Fibroblast of skin of right quadriceps (primary cell): ENCODE results near the gene SHC2.
A peak's percentile ranks its signal among the peaks of the same experiment; 100 is the strongest.

Source experiments
- DNase-seq: peaks from one replicate; pipeline ENCODE4 v3.0.0-alpha.2; 2013

Gene SHC2, protein sequence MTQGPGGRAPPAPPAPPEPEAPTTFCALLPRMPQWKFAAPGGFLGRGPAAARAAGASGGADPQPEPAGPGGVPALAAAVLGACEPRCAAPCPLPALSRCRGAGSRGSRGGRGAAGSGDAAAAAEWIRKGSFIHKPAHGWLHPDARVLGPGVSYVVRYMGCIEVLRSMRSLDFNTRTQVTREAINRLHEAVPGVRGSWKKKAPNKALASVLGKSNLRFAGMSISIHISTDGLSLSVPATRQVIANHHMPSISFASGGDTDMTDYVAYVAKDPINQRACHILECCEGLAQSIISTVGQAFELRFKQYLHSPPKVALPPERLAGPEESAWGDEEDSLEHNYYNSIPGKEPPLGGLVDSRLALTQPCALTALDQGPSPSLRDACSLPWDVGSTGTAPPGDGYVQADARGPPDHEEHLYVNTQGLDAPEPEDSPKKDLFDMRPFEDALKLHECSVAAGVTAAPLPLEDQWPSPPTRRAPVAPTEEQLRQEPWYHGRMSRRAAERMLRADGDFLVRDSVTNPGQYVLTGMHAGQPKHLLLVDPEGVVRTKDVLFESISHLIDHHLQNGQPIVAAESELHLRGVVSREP

DNA sequence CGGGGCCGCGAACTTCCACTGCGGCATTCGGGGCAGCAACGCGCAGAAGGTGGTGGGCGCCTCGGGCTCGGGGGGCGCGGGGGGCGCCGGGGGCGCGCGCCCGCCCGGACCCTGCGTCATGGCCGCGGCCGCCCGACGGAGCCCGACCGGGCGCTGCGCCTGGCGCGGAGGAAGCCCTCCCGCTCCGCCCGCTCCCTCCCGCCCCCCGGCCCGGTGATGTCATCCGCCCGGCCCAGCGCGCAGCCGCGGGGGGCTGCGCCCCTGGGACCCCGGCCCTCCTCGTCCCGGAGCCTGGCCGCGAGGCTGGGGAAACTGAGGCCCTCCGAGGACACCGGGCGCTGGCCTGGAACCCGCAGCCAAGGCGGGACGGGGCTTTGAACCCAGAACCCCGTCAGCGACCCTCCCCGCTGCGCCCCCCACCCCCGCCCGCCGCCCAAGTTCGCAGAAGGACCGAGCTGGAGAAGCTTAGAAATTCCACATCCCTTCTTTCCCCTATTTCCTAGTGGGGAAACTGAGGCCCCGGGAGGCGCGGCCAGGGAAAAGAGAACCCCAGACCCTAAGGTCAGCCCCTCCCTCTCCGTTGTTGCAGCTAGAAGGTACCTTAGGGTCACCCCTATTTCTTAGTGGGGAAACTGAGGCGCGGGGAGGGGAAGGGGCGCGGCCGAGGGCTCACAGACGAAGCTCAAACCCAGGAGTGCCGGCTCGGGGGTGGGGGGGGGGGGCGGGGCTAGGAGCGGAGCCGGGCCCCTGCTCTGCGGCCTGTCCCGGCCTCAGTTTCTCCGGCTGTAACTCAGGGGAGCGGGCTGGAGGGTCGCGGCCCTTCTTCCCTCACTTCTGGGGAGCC lies at the start of gene SHC2:
SHC2 (minus strand) TSS at position 157 of the 844 bp plus-strand sequence; CDS start at position 120, 37 bp downstream.
- DNase-seq = no peak

DNA sequence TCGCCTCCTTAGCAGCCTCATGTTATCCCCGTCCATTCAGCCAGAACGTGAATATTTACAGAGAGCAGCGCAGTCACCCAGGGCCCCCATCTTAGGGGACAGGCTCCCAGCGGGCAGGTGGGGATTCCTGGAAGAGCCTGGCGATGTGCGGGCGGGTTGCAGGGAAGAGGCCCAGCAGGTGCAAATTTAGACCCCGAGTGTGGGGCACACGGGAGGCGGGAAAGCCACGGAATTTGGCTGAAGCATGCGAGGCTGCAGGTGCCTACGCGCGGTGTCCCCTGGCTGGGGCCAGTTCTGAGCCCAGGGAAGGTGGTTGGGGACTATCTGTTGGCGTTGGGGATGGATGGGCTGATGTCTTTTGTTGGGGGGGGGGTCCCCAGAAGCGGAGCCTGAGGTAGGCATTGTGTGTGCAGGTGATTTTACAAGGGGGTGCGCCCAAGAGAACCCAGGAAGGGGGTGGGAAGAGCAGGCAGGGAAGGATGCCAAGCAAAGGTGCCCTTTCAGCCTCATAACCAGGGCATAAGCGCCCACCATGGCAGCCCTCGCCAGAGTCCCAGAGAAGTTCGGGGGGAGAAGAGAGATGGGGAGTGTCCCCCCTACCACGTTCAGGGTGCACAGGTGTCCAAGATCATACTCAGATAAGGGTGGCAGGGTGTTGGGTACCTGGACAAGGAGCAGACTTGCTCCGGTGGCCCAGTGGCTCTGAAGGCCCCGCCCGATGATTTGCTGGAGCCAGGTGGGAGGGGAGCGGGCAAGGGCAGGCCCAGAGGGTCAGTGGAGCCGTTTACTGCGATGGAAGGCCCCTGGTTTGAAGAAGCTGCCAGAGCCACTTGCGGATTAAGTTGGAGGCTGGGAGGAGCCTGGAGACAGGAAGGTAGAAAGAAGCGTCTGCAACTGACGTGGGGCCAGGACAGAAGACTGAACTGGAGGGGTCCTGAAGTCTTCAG lies 47.6 kb upstream of the SHC2 start:
- no peak for DNase-seq

DNA sequence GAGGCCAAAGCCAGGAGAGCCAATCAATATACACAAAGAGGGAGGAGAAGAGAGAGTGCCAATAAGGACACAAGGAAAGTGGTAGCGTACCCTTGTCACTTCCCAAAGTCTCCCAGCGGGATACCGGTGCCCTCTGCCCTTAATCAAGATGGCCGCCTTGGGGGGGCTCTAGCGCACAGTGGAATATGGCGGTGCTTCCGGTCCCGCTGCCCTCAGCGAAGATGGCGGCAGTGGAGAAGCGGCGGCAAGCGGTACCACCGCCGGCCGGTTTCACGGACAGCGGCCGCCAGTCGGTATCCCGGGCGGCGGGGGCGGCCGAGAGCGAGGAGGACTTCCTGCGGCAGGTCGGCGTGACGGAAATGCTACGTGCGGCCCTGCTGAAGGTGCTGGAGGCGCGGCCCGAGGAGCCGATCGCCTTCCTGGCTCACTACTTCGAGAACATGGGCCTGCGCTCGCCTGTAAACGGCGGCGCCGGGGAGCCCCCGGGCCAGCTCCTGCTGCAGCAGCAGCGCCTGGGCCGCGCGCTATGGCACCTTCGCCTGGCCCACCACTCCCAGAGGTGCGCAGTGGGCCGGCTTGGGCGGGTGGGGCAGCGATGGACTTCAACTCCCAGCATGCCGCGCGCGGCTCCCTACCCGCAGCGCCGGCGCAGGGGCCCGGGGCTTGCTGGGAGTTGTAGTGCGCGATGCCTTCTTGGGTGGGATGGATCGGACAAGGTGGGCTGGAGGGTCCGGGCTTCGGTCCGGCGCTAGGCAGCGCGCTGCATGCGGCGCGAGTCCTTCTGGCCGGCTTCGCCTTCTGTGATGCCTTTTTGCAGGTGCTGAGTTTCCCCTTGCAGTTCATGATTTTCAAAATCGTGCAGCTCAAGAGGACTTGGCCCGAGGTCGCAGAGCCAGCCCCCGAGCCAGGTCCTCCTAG lies 46.7 kb upstream of the SHC2 start, which contains the start of gene TPGS1:
TPGS1 (plus strand) TSS at position 212 of the 918 bp plus-strand sequence; CDS start at position 222, 10 bp downstream.
- DNase-seq = peak; percentile 75

DNA sequence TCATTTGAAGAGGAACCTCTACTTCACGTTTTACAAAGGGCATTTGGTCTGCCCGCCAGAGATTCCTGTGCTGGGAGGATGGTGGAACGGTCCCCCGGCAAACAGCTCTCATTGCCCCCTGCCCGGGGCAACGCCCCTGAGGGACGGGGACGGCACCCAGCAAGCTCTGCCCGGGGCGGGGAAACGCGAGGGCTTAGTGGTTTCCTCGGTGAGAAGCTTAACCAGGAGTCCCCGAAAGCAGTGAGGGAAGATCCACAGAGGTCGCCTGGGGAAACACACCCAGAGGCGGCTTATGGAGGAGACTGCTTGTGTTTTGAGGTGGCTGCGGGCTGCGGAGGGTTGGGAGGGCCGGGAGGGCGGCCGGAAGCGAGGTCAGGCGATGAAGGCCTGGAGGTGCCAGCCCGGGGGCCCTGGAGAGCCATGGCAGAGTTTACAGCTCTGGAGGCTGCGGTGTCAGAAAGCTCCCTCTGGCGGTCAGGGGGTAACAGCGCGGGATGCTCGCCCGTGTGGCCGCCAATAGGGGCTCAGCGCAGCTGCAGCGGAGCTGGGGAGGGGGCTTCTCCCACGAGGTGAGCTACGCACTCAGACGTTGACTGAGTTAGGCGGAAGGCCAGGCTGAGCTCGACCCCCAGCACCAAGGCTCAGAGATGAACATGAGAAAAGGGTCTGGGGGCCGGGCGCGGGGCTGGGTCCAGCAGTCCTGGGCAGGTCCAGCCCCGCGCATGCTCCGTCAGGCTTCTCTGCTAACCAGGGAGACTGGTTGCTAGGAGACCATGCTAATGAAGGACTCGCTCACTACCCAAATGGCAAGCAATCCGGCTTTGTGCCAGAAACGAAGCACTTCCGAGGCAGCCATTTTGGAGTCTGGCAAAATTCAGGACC lies 45.8 kb upstream of the SHC2 start:
- peak; percentile 100 for DNase-seq

DNA sequence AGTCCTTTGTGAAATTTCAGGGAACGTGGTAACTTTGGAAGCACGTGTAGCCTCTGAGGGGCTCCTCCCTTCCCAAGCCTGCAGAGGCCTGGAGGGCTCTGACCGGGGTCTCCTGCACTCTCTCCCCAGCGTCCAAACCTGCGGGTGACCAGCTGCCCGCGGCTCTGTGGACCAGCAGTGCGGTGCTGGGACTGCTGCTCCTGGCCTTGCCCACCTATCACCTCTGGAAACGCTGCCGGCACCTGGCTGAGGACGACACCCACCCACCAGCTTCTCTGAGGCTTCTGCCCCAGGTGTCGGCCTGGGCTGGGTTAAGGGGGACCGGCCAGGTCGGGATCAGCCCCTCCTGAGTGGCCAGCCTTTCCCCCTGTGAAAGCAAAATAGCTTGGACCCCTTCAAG lies 43.8 kb upstream of the SHC2 start:
- no peak for DNase-seq

DNA sequence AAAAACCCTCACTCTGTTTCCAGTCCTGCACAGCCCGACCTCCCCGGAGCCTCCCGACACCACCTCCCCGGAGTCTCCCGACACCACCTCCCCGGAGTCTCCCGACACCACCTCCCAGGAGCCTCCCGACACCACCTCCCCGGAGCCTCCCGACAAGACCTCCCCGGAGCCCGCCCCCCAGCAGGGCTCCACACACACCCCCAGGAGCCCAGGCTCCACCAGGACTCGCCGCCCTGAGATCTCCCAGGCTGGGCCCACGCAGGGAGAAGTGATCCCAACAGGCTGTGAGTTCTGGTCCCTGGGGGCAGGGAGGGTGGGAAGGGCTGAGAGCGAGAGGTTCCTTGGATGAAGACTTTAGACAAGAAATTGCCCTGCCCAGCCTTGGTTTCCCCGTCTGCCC lies 40.8 kb upstream of the SHC2 start:
- no peak for DNase-seq

DNA sequence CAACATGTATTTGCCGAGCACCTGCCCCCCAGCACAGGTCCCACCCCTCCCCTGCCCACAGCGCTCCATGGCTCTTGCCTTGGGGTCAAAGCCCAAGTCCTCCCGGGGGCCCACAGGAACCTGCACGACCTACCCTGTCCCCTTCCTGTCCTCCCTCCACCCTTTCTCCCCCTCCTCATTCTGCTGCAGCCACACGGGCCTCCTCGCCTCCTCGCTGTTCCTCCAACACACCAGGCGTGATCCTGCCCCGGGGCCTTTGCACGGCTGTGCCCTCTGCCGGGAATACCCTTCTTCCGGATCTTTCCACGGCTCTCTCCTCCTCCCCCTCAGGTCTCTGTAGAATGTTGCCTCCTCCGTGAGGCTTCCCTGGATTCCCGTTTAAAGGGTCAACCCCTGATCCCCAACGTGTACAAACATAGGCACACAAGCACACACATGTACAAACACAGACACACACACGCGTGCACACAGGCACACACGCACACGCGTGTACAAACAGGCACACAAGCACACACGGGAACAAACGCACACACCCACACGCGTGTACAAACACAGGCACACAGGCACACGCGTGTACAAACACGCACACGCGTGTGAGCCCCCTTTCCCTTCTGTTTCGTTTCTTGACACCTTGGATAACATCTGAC lies 38.3 kb upstream of the SHC2 start:
- no peak for DNase-seq

DNA sequence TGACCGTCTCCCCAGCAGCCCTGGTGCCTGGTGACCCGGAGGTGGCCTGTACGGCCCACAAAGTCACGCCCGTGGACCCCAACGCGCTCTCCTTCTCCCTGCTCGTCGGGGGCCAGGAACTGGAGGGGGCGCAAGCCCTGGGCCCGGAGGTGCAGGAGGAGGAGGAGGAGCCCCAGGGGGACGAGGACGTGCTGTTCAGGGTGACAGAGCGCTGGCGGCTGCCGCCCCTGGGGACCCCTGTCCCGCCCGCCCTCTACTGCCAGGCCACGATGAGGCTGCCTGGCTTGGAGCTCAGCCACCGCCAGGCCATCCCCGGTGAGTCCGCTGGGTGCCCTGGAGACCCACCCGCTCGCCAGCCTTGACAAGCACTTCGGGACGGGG lies 37.7 kb upstream of the SHC2 start:
- no peak for DNase-seq

DNA sequence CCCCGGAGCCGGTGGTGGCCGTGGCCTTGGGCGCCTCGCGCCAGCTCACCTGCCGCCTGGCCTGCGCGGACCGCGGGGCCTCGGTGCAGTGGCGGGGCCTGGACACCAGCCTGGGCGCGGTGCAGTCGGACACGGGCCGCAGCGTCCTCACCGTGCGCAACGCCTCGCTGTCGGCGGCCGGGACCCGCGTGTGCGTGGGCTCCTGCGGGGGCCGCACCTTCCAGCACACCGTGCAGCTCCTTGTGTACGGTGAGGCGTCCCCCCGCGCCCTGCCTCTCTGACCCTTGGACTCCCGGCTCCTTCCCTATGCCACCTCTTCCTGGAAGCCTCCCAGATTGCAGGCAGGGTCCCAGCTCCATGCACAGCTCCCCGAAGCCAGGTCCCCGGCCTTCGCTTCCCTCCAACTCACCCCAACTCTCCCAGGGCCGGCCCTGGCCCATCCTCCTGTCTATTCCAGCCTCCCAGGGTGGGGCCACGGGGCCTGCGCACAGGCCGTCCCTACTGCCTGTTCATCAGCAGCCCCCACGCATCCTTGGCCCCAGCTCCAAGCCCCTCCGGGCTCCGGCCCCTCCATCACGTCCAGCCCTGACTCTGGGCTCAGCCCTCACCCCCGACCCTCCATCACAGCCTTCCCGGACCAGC lies 37.2 kb upstream of the SHC2 start:
- DNase-seq = no peak

DNA sequence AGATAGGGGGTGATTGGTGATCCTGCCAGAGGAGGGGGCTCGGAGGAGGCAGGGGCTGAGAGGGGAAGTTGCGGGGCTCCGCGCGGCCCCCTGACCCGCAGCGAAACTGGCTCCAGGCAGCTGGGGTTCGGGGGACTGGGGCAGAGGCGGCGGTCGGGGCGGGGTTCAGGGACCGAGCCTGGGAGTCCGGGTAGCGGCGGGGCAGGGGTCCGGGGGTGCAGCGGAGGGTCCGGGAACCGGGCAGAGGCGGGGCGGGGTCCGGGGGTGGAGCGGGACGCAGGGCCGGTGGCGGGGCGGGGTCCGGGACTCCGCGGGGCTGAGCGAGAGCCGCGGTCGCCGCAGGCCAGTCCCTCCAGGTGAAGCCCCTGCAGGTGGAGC lies 36.6 kb upstream of the SHC2 start:
- no peak for DNase-seq

DNA sequence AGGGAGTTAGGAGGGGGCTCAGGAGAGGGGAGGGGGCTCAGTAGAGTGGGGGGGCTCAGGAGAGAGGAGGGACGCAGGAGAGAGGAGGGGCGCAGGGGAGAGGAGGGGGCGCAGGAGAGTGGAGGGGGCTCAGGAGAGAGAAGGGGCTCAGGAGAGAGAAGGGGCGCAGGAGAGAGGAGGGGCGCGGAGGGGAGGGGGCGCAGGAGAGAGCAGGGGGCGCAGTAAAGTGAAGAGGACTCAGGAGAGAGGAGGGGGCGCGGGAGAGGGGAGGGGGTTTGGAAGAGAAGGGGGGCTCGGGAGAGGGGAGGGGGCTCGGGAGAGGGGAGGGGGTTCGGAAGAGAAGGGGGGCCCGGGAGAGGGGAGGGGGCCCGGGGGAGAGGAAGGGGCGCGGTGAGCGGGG lies 36.2 kb upstream of the SHC2 start:
- DNase-seq = no peak

DNA sequence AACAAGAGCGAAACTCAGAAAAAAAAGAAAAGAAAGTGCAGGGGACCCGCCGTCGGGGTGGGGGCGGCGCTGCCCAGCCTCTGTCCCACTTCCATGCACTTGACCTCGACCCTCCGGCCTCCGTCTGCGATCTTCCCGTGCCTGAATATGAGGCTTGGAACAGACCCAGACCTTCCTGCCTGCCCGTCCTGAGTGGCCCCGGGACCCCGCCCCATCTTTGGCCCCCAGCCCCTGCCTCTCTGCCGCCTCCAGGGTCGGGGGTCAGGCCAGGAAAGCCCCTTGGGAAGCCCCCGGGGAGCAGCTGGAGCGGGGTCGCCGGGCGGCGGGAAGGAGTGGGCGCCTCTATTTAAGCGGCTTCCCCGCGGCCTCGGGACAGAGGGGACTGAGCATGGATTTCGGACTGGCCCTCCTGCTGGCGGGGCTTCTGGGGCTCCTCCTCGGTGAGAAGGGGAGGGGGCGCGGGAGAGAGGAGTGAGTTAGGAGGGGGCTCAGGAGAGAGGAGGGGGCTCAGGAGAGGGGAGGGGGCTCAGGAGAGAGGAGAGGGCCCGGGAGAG lies 35.4 kb upstream of the SHC2 start, which contains the start of gene MADCAM1:
MADCAM1 (plus strand) TSS at position 375 of the 554 bp plus-strand sequence; CDS start at position 389, 14 bp downstream.
- no peak for DNase-seq

DNA sequence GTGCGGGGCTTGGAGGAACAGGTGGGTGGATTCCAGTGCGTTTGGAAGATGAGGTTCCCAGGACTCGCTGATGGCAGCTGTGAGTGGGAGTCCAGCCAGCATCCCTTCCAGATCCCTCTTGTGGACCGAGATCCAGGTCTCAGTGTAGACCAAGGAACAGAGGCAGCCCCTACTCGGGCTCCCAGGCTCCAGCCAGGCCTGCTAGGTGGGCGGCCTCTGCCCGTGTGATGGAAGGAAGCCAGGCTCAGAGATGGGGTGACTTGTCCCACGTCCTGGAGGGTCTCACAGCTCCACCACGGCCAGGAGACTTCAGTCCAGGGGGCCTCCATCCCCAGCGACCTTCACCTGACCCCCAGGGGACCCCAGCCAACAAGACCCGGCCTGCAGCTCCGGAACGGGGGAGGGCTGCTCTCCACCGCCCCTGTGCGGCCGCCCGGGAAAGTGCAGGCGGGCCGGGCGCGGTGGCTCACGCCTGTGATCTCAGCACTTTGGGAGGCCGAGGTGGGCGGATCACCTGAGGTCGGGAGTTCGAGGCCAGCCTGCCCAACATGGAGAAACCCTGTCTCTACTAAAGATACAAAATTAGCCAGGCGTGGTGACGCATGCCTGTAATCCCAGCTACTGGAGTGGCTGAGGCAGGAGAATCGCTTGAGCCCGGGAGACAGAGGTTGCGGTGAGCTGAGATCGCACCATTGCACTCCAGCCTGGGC lies 34.7 kb upstream of the SHC2 start:
- no peak for DNase-seq

DNA sequence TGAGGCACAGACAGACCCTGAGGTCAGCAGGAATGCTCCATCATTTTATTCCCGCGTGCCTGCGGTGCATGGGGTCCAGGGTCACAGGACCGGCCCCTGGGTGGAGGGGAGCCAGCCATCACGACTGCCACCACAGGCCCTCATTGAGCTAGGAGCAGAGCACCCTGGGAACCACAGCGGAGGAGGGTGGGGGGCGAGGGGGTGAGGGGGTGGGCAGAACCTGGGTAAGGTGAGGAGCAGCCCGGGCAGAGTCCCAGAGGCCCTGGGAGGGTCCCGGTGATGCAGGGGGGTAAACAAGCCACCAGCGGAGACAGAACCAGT lies 34.2 kb upstream of the SHC2 start:
- DNase-seq = no peak

DNA sequence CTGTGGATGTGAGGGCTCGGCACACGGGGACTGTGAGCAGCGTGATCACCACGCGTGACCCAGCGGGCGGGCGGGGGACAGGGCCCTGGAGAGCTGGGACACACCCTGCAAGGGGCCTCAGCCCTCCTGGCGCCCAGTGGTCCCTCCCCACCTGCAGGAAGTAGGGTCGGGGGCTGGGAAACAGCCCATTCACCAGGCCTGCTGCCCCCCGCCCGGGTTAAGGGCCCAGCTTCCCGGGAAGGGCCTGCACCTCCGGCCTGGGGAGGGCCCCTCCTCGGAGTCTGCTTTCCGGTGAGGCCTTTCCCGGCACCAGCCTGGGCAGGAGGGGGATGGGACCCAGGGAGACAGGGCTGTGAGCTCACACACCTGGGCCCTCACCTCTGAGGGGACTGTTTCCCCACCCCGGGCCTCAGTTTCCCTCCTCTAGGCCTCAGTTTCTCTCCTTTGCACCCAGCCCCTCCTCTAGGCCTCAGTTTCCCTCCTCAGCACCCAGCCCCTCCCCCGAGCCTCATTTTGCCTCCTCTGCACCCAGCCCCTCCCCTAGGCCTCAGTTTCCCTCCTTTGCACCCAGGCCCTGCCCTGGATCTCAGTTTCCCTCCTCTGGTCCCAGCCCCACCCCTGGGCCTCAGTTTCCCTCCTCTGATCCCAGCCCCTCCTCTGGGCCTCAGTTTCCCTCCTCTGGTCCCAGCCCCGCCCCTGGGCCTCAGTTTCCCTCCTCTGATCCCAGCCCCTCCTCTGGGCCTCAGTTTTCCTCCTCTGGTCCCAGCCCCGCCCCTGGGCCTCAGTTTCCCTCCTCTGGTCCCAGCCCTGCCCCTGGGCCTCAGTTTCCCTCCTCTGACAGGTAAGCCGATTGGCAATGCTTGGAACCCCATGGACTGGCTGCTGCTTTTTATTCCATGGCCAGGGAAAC lies 33.6 kb upstream of the SHC2 start:
- no peak for DNase-seq

DNA sequence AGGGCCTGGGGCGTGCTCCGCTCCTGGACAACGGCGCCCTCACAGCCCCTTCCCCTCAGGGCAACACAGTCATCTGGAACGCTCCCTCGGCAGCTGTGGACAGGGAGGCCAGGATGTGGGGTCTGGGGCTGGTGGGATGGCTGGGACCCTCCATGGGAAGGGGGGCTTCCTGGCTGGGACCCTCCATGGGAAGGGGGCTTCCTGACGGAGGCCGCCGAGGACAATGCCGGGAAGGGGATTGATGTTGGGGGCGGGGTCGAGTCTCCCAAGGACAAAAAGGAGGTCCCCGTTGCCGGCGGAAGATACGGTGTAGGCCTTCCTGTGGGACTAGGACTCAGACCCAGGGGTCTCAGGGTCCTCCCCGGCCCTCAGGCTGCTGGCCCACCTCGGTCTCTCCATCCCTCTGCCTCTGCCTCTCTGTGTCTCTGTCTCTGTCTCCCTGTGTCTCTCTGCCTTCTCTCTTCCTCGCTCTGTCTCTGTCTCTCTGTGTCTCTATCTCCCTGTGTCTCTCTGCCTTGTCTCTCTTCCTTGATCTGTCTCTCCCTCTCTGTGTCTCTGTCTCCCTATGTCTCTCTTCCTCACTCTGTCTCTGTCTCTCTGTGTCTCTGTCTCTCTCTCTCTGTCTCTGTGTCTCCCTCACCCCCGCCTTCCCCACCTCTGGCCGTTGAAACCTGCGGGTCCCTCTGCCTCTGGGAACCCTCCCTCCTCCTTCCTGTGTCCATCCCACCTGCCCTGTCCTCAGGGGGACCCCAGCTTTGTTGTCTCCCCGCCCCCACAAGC lies 32.7 kb upstream of the SHC2 start:
- no peak for DNase-seq
